ENCODE measurements around the gene PFN3. TPM values are rescaled to one million over a fixed set of nuclear protein-coding genes. Genes with fewer than 3 reads are reported as not detected.
A peak's percentile ranks its signal among the peaks of the same experiment; 100 is the strongest.

PFN3 gene
- total RNA-seq, 1 experiment from 2014 or later = not detected

DNA sequence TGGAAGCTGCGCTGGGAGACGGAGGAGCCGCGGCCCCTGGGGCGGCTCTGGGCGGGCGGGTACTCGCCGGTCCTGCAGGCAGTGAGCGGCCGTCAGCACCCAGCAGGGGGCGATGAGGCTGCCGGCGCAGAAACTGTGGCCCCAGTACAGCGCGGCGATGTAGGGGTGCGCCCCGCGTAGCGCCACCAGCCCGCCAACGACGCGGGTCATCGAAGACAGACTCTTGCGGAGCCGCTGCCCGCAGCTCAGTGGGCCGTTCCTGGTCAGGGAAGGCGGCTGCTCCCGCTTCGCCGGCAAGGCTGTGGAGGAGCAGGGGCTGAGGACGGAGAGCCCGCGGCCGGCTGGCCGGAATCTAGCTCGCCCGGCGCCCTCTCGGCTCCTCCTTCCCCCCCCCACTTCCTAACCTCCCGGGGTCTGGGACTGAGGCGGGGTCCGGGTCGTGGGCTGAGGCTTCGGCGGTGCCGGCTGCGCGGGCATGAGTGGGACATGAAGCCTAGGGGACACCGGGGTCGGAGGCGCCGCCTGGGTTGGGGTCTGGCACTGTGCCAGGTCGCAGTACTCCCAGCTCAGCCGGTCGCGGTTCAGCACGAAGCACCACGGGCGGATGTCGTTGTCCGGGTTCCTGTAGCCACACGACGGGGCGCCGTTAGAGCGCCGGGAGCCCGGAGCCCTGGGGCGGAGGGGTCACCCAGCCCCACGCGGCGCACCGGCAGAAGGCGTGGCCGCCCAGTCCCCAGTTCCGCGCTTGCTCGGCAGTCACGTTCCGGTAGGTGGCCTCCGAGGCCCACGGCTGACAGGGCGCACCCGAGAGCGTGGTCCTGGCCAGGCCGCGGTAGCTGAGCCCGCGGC, 3.6 kb upstream of the PFN3 start:
- Mint-ChIP-seq H3K4me3 (ENCODE audit: unreplicated experiment) (peak overlapping the region; percentile 93), H3K4me1 (ENCODE audit: low read depth, unreplicated experiment) (peaks cover 6% of the 10 kb centered on the region), H3K36me3 (ENCODE audit: insufficient read depth, unreplicated experiment) (peaks cover 6% of the 10 kb centered on the region), H3K9me3 (ENCODE audit: unreplicated experiment) (no peaks in the 10 kb centered on the region), H3K27me3 (ENCODE audit: insufficient read depth, unreplicated experiment) (no peaks in the 10 kb centered on the region), H3K27ac (ENCODE audit: unreplicated experiment) (peak overlapping the region; percentile 59)
- H3K9me3 ChIP-seq = no peaks in the 10 kb centered on the region
- peaks cover 6% of the 10 kb centered on the region for H3K4me1 ChIP-seq
- TF ChIP-seq, protein P1, sequence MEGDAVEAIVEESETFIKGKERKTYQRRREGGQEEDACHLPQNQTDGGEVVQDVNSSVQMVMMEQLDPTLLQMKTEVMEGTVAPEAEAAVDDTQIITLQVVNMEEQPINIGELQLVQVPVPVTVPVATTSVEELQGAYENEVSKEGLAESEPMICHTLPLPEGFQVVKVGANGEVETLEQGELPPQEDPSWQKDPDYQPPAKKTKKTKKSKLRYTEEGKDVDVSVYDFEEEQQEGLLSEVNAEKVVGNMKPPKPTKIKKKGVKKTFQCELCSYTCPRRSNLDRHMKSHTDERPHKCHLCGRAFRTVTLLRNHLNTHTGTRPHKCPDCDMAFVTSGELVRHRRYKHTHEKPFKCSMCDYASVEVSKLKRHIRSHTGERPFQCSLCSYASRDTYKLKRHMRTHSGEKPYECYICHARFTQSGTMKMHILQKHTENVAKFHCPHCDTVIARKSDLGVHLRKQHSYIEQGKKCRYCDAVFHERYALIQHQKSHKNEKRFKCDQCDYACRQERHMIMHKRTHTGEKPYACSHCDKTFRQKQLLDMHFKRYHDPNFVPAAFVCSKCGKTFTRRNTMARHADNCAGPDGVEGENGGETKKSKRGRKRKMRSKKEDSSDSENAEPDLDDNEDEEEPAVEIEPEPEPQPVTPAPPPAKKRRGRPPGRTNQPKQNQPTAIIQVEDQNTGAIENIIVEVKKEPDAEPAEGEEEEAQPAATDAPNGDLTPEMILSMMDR (IDR thresholded peaks at IDR 0.05; ENCODE audit: insufficient read depth in 1 of 2, low read depth in 1 of 2, low read length in 1 of 2, severe bottlenecking in 1 of 2, unreplicated experiment in 1 of 2) = peak; percentile 65 to 86
- BruUV-seq (replicated peaks) = no TSS peak
- intact Hi-C loops (cut with micrococcal nuclease; ENCODE audit: unreplicated experiment) = loop anchor here (1.0 to 2.0 kb wide), 6 partner anchors 22 to 97 kb away; partner anchors contain the start of genes GRK6, PDLIM7 and PRR7
- DNase-seq = peak; percentile 87 to 89
- CTCF ChIA-PET = interaction anchor here (0.5 to 5.1 kb wide), 29 partner anchors 10 to 317 kb away, joined by 3 to 148 read pairs (median 8); partner anchors contain the start of genes DBN1, FGFR4, GRK6 and PDLIM7
- H3K4me3 ChIP-seq (ENCODE audit: low read depth, low read length) = peak overlapping the region; percentile 88
- no peaks in the 10 kb centered on the region for H3K36me3 ChIP-seq (ENCODE audit: control insufficient read depth, insufficient read depth, low read length)
- POLR2A ChIA-PET = interaction anchor here (0.5 to 3.6 kb wide), 9 partner anchors 14 to 145 kb away, joined by 3 to 32 read pairs (median 4); partner anchors contain the start of gene GRK6
- no peaks in the 10 kb centered on the region for H3K27me3 ChIP-seq (replicated peaks; ENCODE audit: control insufficient read depth, insufficient read depth, low read length)

DNA sequence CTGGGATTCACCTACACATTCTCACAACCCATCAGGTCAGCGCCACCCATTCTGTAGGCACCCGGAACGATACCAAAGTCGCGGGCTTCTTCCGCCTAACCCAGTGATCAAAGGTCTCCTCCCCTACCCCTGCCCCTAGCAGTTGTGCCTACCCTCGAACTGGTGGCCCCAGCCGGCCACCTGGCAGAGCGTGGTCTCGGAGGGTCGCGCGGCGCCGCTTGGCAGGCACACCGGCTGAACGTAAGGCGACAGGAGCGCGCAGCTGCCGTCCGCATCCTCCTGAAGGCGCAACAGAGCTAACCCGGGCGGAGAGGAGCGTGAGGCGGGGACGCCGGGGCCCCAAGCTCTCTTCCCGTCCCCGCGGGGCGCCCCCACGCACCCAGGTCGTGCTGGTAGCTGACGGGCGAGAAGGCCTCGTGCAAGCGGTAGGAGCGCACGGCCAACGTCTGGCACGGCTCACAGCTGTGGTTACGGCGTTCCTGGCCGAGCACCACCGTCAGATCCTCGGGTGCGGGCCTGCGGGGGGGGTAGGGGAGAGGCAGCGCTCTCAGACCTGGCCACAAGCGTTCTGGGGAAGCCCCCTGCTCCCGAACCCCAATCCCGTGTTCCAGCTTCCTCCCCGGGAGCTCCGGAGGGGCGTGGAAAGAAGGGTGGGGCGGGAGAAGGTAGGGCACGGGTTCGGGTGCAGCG, 2.8 kb upstream of the PFN3 start:
- peaks cover 6% of the 10 kb centered on the region for H3K4me1 Mint-ChIP-seq (ENCODE audit: low read depth, unreplicated experiment)
- H3K36me3 ChIP-seq (ENCODE audit: control insufficient read depth, insufficient read depth, low read length) = no peaks in the 10 kb centered on the region
- intact Hi-C loops (cut with micrococcal nuclease; ENCODE audit: unreplicated experiment) = loop anchor here (2.0 kb wide), 1 partner anchor 94 kb away; the partner anchor contains the start of gene PDLIM7
- H3K4me3 Mint-ChIP-seq (ENCODE audit: unreplicated experiment) = peak overlapping the region; percentile 93
- no peaks in the 10 kb centered on the region for H3K27me3 Mint-ChIP-seq (ENCODE audit: insufficient read depth, unreplicated experiment)
- no peaks in the 10 kb centered on the region for H3K27me3 ChIP-seq (replicated peaks; ENCODE audit: control insufficient read depth, insufficient read depth, low read length)
- H3K9me3 Mint-ChIP-seq (ENCODE audit: unreplicated experiment) = no peaks in the 10 kb centered on the region
- peak overlapping the region; percentile 50 for H3K27ac Mint-ChIP-seq (ENCODE audit: unreplicated experiment)
- ChIA-PET POLR2A (interaction anchor here (0.7 to 3.6 kb wide), 11 partner anchors 13 to 91 kb away, joined by 3 to 32 read pairs (median 4); partner anchors contain the start of genes GRK6 and LMAN2), CTCF (interaction anchor here (0.6 to 5.1 kb wide), 26 partner anchors 10 to 316 kb away, joined by 3 to 148 read pairs (median 8); partner anchors contain the start of genes FGFR4, GRK6, PDLIM7 and PRR7)
- TF ChIP-seq, protein P1 (IDR thresholded peaks at IDR 0.05; ENCODE audit: insufficient read depth in 1 of 2, low read depth in 1 of 2, low read length in 1 of 2, severe bottlenecking in 1 of 2, unreplicated experiment in 1 of 2) = no peak
- peak; percentile 56 to 60 for DNase-seq
- BruUV-seq (replicated peaks) = no TSS peak
- peaks cover 6% of the 10 kb centered on the region for H3K36me3 Mint-ChIP-seq (ENCODE audit: insufficient read depth, unreplicated experiment)
- peak overlapping the region; percentile 88 for H3K4me3 ChIP-seq (ENCODE audit: low read depth, low read length)
- no peaks in the 10 kb centered on the region for H3K9me3 ChIP-seq
- H3K4me1 ChIP-seq = peaks cover 6% of the 10 kb centered on the region
